HG03175 (cell line): ENCODE results near the gene MTCL1.

Experiments used
- ATAC-seq: cut with Tn5 transposase; IDR thresholded peaks from one replicate; pipeline ENCODE4 v1.9.1; 2021; ENCODE audit warnings: mild to moderate bottlenecking, moderate library complexity; ENCODE audit not compliant: unreplicated experiment

MTCL1 gene

DNA sequence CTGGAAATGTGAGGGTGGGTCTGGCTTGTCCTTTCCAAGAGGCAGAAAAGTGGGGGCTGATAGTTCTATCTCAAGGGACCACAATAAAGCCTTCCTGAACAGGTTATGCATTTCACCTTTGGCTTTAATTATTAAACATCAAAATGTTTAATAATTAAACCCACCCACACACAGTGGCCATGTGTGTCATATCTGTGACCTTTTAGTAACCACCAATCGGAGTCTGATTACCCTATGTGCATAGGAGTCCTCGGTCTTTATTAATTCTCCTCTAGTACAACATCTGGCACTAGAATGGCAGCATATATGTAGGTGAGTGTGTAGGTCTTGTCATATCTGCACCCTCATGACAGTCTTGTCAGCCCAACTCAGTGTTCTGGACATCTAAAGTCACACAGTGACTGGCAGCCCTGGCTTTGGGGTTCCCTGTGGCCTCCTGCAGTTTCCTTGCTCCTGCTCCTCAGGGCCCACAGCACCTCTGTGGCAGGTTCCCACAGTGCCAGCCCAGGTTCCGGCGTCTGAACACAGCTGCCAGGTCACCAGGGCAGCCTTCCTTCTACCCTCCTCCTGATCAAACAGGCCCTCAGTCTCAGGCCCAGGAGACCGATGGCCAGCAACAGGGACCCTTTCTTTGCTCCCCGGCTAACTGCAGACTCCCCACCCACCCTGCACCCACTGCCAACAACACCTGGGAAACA, 100.9 kb downstream of the MTCL1 start:
- no peak for ATAC-seq

DNA sequence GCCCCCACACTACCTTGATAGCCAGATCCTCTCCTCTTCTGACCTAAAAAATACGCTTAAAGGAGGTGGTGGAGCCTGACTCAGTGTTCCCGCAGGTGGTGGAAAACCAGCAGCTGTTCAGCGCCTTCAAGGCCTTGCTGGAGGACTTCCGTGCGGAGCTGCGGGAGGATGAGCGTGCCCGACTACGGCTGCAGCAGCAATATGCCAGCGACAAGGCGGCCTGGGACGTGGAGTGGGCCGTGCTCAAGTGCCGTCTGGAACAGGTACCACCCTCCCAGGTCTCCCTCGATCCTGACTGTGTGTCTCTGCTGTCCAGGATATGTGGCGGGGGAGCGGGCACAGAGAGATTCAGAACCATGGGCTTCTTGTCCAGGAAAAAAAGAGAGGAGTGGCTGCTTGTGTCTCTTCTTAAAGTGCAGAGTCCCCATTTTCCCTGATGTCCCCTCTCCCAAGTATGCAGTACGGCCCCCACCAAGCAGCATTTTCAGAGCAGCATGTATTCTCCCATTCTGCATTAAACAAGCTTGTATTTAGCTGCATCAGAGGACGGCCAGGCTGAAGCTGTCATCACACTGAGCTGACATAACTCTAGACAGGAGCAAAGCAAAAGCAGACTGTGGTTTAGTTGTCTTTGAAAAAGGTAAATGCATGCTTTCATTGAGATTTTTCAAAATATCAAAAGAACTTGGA, 101.6 kb downstream of the MTCL1 start:
- ATAC-seq = no peak

DNA sequence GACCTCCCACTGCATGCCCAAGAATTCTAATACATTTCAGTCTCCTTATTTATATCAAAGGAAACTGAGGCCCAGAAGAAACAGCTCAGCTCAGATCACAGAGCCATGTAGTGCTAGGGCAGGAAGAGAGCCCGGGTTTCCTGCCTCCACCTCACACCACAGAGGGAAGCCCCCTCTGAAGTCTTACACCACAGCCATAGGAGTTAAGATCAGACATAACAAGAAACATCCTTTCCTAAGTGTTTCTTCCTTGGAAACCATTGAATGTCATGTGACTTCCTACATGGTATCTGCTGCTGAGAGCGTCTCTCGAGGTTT, 102.1 kb downstream of the MTCL1 start:
- no peak for ATAC-seq

DNA sequence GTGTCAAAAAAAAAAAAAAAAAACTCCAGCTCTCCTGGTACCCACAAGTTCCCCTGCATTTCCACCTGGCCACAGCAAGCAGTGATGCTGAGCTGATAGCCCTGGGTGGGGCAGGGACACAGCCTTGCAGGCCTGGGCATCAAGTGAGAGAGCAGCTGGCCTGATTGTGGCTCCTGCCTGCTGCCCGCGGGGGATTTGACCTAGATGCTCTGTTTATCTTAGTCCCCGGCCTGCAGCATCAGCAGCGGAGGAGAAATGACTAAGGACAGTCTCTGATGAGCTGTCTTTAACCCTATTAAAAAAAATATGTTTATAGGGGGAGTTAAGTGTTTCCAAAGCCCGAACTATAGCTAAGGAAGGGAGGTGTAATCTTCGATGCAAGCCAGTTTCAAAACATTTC, 102.6 kb downstream of the MTCL1 start:
- ATAC-seq = no peak

DNA sequence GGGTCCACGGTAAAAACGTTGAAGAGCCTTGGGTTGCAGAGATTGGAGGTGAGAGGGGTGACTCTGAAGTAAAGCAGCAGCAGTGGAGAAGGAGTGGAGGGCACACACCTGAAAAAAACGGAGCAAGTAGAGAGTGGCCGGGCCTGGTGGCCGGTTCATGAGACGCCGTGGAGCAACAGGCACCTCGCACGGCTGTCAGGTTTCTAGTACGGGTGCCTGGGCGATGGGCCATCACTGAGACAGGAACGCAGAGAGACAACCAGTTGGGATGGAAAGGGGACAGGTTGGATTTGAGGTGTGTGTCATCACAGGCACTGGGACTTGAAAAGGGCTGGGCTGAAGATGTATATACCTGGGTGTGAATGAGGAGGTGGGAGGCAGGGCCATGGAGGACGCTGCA, 104.2 kb downstream of the MTCL1 start:
- no peak for ATAC-seq

DNA sequence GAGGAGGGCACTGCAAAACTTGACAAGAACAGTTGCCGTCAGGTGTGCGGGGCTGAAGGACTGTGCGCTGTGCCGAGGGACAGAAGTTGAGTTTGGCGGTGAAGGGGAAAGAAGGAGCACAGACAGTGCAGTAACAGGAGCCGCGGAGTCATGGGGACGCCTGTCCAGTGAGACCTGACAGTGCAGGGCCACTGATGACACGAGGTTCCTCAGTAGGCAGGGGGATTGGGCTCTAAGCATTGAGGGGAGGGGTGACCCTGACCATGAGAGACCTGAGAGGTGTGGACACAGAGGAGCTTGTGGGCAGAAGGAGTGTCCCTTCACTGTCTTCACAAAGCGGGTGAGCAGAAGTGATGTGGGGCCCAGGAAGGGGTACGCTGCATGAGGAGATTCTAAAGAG, 104.8 kb downstream of the MTCL1 start:
- no peak for ATAC-seq

DNA sequence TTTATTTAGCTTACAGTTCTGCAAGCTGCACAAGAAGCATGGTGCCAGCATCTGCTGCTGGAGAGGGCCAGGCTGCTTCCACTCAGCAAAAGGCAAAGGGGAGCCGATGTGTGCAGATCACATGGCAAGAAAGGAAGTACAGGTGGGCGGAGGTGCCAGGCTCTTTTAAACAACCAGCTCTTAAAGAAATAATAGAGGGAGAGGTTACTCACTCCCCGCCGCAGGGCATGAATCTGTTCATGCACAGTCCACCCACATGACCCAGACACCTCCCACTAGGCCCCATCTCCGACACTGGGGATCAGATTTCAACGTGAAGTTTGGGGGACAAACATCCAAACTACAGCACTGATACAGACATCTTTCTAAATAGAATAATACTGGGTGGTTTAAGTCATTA, 105.8 kb downstream of the MTCL1 start:
- ATAC-seq = no peak

DNA sequence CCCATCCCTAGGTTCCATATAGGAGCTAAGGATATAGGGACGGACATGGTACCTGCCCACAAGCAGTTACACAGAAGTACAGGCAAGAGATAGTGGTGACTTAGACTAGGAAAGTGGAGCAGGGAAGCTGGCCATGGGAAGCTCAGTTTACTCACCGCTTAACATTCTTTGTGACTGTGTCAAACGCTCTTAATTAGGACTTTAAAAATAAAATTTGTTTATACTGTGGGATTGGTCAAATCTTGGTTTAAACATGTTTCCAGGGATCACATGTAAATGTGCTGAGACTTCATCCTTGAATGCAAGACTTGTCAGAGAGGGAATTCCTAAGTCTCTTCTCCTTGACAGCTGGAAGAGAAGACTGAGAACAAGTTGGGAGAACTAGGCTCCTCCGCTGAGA, 107.3 kb downstream of the MTCL1 start:
- ATAC-seq = no peak

DNA sequence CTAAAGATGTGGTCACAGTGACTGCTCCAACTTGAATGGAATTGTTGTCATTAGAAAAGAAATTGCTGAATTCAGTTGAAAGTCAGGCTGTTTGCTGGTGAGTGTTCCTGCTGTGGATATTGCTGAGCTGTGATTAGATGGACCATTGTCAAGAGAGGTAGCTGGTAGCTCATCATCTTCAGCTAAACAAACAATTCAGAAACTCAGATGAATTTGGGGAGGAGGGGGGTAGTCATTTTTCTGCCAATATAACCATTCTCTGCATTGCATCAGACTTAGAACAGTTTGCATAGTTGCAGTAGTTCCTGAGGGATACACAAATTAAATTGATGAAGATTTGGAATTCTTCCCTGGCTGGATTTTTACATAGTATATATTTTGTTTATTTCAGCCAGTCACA, 108.3 kb downstream of the MTCL1 start:
- no peak for ATAC-seq

DNA sequence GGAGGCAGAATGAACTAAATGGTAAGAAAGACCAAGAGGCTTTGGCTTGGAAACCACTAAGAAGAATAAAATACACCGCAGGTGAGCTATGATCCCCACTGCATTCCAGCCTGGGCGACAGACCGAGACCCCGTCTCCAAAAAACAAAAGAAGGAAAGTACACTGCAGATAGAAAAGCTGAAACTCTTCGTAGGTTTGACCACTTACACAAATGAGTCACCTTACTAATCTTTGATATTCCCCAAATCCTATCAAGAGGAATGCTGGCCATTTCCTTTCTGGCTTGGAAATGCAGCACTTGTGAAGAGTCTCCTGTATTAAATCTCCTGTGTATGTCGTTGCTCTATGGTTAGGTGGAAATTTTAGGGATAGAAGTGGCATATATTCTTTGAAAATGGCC, 108.8 kb downstream of the MTCL1 start:
- ATAC-seq = no peak

DNA sequence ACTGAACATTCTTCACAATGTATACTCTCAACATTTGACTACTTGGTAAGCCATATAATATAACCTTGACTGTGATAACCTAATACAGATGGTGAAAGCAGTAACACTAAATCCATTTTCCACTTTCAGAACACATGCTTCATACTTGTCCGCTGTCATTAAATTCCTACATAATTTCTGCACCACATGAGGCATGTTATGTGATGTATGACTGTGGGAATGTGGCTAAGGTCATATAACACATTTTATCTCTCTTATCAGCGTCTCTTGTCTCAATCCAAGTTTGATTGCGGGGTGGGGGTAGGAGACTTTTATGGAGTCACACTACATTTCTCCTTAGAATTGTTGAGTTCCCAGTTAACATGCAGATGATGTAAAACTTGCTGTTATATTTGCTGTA, 110.9 kb downstream of the MTCL1 start:
- ATAC-seq = no peak

DNA sequence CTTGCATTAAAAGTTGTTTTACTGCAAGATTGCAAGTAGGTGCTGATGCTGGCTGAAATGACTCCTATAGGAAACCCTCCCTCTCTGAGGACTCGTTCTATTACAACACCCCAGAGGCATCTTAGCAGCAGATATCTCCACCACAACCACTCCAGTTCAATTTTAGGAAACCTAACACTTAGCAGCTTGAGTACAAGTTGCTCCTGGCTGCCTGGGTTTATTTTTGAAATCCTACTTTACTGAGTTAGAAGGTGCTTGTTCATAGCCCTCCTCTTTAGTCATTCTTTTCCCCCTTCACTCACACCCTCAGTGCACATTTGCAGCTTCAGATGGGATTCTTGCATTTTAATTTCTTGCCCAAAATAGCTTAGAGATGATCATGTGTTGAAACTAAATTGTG, 111.5 kb downstream of the MTCL1 start:
- ATAC-seq = no peak

DNA sequence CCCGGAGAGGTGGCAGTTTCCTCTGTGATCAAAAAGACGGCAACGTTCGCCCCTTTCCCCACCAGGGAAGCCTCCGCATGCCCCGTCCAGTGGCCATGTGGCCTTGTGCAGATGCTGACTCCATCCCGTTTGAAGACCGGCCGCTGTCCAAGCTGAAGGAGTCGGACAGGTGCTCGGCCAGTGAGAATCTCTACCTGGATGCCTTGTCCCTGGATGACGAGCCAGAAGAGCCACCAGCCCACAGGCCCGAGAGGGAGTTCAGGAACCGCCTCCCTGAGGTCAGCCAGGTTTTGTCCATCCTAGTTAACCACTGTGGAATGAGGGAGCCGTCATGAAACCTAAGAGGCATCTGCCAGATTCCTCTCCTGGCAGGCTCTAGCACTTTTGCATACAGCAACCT, 113.6 kb downstream of the MTCL1 start:
- no peak for ATAC-seq

DNA sequence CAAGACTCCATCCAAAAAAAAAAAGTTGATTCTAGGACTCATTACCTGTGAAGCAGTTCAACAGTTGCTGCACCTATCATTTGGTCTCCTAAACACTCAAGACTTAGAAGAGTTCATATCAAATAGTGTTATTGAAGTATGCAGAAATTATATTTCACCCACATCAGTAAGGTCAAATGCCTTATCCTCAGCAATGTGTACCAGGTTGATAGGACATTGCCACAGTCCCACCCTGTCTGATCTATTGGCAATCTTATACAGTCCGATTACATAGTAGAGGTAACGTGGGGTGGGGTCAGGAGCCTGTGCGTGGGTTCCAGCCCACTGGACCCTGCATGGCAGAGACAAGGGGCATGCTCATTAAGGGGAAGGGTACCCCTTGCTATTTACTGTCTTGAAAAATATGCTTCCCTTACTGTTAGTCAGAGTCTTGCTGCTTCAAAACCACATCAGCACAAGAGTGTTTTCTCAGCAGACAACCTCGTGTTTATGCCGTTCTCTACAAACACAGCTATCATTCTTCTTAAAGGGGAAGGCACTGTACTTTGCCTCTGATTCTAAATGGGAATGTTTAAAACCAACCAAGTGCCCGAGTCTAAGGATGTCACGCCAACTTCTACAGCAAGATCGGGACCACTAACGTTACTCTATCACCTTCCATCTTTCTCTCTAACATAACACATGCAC, 115.2 kb downstream of the MTCL1 start:
- no peak for ATAC-seq

DNA sequence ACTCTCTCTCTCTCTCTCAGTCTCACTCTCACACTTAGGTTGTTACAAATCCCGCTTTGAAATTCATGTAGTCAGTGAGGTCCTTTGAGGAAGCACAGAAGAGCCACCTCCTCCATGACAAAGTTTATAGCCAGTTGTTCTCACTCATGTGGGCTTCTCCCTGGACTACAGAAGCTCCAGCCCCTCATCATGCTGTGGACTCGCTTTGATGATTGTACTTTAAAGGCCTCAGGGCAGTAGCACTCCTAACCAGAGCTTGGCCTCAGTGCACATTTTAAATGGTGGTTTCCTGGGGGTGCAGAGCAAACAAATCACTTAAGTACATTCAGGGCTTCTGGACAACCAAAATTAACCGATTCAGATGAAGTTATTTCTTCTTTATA, 115.7 kb downstream of the MTCL1 start:
- ATAC-seq = no peak

DNA sequence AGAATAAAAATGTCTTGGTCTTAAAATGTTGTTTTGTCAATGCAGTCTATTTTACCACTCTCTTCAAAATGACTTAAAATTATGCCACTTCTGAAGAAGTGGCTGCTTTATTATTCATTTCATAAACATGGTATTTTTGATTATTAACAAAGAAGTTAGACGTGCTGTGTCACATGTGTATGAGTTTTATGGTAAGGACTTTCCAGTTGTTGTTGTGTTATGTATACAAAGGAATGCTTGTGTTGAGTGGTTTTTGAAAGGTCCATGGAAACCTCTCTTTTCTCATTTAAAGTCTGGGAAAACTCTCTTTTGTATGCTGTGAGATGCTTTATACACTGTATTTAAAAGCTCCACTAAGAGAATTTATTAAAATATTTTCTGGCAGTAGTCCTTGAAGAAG, 116.2 kb downstream of the MTCL1 start:
- ATAC-seq = no peak

DNA sequence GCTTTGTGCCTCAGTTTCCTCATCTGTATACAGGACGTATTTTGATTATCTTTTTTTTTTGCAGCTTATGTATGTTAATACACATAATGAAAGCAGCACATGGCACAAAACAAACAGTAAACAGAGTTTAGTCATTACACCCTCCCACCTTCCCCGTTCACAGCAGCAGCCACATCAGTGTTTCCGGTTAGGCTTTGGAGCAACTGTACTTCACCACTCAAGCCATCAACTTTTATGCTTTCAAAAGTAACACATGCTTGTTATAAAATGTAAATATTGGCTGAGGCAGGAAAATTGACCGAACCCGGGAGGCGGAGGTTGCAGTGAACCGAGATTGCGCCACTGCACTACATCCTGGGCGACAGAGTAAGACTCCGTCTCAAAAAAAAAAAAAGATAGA, 117.3 kb downstream of the MTCL1 start:
- no peak for ATAC-seq

DNA sequence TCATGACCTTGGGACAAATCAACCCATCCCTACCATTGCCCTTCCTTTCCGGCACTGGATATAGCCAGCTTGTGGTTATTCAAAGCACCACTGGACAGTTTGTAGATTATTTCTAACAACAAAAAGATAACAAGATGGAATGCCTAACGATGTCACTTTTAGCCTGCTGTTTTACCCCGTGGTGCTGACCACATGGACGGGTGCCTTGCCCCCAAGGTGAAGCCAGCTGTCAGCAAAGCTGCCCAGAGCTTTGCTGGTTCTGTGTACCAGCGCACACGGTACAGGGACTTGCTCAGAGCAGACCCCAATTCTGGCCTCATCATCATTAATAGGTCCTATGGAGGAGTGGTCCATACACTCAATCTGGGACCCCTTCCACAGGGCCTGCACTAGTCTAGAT, 118.2 kb downstream of the MTCL1 start:
- no peak for ATAC-seq

DNA sequence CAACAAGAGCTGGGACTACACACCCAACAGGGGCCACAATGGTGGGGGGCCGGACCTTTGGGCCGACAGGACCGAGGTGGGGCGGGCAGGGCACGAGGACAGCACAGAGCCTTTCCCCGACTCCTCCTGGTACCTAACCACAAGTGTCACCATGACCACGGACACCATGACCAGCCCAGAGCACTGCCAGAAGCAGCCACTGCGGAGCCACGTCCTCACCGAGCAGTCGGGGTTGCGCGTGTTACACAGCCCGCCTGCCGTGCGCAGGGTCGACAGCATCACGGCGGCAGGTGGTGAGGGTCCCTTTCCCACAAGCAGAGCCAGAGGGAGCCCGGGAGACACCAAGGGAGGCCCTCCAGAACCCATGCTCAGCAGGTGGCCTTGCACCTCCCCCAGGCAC, 119.5 kb downstream of the MTCL1 start:
- ATAC-seq = no peak

DNA sequence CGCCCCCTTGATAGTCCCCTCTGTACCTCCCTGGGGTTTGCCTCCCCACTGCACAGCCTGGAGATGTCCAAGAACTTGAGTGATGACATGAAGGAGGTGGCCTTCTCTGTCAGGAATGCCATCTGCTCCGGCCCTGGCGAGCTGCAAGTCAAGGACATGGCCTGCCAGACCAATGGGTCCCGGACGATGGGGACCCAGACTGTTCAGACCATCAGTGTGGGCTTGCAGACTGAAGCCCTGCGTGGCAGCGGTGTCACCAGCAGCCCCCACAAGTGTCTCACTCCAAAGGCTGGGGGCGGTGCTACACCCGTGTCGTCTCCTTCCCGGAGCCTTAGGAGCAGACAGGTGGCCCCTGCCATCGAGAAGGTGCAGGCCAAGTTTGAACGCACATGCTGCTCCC, 119.9 kb downstream of the MTCL1 start:
- ATAC-seq = no peak

DNA sequence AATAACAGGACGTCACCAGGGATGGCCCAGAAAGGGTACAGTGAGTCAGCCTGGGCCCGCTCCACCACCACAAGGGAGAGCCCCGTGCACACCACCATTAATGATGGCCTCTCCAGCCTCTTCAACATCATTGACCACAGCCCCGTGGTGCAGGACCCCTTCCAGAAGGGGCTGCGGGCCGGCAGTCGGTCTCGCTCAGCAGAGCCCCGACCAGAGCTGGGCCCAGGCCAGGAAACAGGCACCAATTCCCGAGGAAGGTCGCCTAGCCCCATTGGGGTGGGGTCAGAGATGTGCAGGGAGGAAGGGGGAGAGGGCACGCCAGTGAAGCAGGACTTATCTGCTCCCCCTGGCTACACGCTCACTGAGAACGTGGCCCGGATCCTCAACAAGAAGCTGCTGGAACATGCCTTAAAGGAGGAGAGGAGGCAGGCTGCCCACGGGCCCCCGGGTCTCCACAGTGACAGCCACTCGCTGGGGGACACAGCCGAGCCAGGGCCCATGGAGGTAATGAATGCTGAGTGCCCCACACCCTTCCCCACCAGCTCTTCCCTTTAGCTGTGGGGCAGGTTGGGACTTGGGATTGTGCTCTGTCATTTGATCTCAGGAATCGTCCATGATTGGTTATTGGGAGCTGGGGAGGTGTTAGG, 120.5 kb downstream of the MTCL1 start:
- no peak for ATAC-seq

DNA sequence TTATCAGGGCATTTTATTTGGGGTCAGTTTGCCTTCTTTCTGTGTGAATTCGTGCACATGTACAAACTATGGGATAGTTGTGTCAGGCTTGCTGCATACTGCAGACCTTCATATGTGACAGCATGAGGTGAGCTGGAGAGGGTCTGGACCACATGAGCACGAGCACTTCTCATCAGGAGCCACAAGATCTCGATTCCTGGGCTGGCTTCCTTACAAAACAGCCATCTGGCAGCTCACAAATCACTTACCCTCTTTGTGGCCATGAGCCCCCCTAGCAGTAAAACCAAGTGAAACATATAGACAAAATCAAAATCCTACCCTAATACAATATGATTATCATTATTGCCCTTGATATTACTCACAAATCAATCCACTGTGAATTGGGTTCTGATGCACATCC, 121.2 kb downstream of the MTCL1 start:
- no peak for ATAC-seq
